HUES64 (cell line): Measurements from ENCODE around the gene ABCB11.

Experiments used
- H3K27ac ChIP-seq: 2 replicates; pipeline ENCODE4 v1.7.0; 2013; ENCODE audit warnings: low read depth, low read length, inconsistent platforms
- H3K27me3 ChIP-seq: 2 replicates; pipeline ENCODE4 v1.6.1; 2013; ENCODE audit warnings: mild to moderate bottlenecking, low read length; ENCODE audit not compliant: insufficient read depth
- H3K36me3 ChIP-seq: 2 replicates; pipeline ENCODE4 v1.6.1; 2013; ENCODE audit warnings: mild to moderate bottlenecking, low read length; ENCODE audit not compliant: insufficient read depth
- H3K4me1 ChIP-seq: 2 replicates; pipeline ENCODE4 v1.6.1; 2013; ENCODE audit warnings: mild to moderate bottlenecking, low read length, moderate library complexity; ENCODE audit not compliant: insufficient read depth
- H3K4me3 ChIP-seq: 2 replicates; pipeline ENCODE4 v1.5.1; 2013; ENCODE audit warnings: mild to moderate bottlenecking, low read length, moderate library complexity
- H3K9ac ChIP-seq: 2 replicates; pipeline ENCODE4 v1.6.1; 2013; ENCODE audit warnings: mild to moderate bottlenecking, low read depth, low read length
- H3K9me3 ChIP-seq: 2 replicates; pipeline ENCODE4 v1.6.1; 2013; ENCODE audit warnings: low read depth, low read length; ENCODE audit not compliant: insufficient read depth
- WGBS: fragments of 150-250, 120-280 bp; methylation state at CpG from one replicate; pipeline ENCODE4 v1.1.7; 2013; ENCODE audit warnings: missing lambda C conversion rate; 5-methylcytosine and 5-hydroxymethylcytosine counted together

ABCB11 gene

GRCh38 chr2:168969865-168970264 lies 61.3 kb downstream of the ABCB11 start:
- no peaks in the 10 kb centered on the region for H3K9me3 ChIP-seq
- H3K27ac ChIP-seq: no peak overlapping the region
- 97% methylated on average over 2 of the region's 2 CpGs for WGBS

GRCh38 chr2:168968342-168968741 lies 62.8 kb downstream of the ABCB11 start:
- H3K36me3 ChIP-seq: no peaks in the 10 kb centered on the region
- 96% methylated on average over 2 of the region's 2 CpGs for WGBS
- H3K9me3 ChIP-seq: no peaks in the 10 kb centered on the region
- H3K4me1 ChIP-seq: 0 out of 2 replicates have a peak, but pooled peaks cover 3% of the 10 kb centered on the region
- no peak overlapping the region for H3K9ac ChIP-seq
- no peaks in the 10 kb centered on the region for H3K27me3 ChIP-seq
- H3K27ac ChIP-seq: no peak overlapping the region
- no peak overlapping the region for H3K4me3 ChIP-seq

More at GRCh38 chr2:168969865-168970264, 61.3 kb downstream of the ABCB11 start:
- H3K9ac ChIP-seq: no peak overlapping the region
- H3K27me3 ChIP-seq: no peaks in the 10 kb centered on the region
- no peaks in the 10 kb centered on the region for H3K36me3 ChIP-seq
- H3K4me3 ChIP-seq: no peak overlapping the region
- 0 out of 2 replicates have a peak, but pooled peaks cover 3% of the 10 kb centered on the region for H3K4me1 ChIP-seq

- Histone ChIP-seq H3K9me3 (no peaks in the 10 kb centered on the region), H3K4me1 (no peaks in the 10 kb centered on the region), H3K9ac (no peak overlapping the region), H3K27me3 (no peaks in the 10 kb centered on the region), H3K36me3 (no peaks in the 10 kb centered on the region), H3K4me3 (no peak overlapping the region), H3K27ac (no peak overlapping the region)
- WGBS: 98% methylated on average over 3 of the region's 3 CpGs
These were observed 66.8 kb downstream of the ABCB11 start for GRCh38 chr2:168964251-168964807.

GRCh38 chr2:168962636-168963035 lies 68.5 kb downstream of the ABCB11 start:
- no peaks in the 10 kb centered on the region for H3K27me3 ChIP-seq
- no peak overlapping the region for H3K4me3 ChIP-seq
- H3K9ac ChIP-seq: no peak overlapping the region
- no peaks in the 10 kb centered on the region for H3K9me3 ChIP-seq
- H3K27ac ChIP-seq: no peak overlapping the region
- no peaks in the 10 kb centered on the region for H3K4me1 ChIP-seq
- H3K36me3 ChIP-seq: no peaks in the 10 kb centered on the region
- 89% methylated on average over 1 of the region's 1 CpG for WGBS

GRCh38 chr2:168961450-168962229 lies 69.5 kb downstream of the ABCB11 start:
- H3K9ac ChIP-seq: no peak overlapping the region
- H3K4me1 ChIP-seq: no peaks in the 10 kb centered on the region
- no peak overlapping the region for H3K27ac ChIP-seq
- no peaks in the 10 kb centered on the region for H3K27me3 ChIP-seq
- no peaks in the 10 kb centered on the region for H3K36me3 ChIP-seq
- H3K9me3 ChIP-seq: no peaks in the 10 kb centered on the region
- 20% methylated on average over 5 of the region's 5 CpGs for WGBS
- no peak overlapping the region for H3K4me3 ChIP-seq

- no peak overlapping the region for H3K27ac ChIP-seq
- no peaks in the 10 kb centered on the region for H3K27me3 ChIP-seq
- H3K9ac ChIP-seq: no peak overlapping the region
- WGBS: 96% methylated on average over 2 of the region's 2 CpGs
- H3K9me3 ChIP-seq: peaks cover 5% of the 10 kb centered on the region; the same call in 1 of the 2 replicates
- no peaks in the 10 kb centered on the region for H3K36me3 ChIP-seq
- no peaks in the 10 kb centered on the region for H3K4me1 ChIP-seq
- H3K4me3 ChIP-seq: no peak overlapping the region
These were observed 74.7 kb downstream of the ABCB11 start for GRCh38 chr2:168956392-168956791.

GRCh38 chr2:168955321-168955720 lies 75.8 kb downstream of the ABCB11 start:
- no peaks in the 10 kb centered on the region for H3K4me1 ChIP-seq
- H3K27ac ChIP-seq: no peak overlapping the region
- WGBS: 95% methylated on average over 3 of the region's 4 CpGs
- H3K9ac ChIP-seq: no peak overlapping the region
- H3K27me3 ChIP-seq: no peaks in the 10 kb centered on the region
- no peak overlapping the region for H3K4me3 ChIP-seq
- H3K9me3 ChIP-seq: peaks cover 5% of the 10 kb centered on the region; the same call in 1 of the 2 replicates
- H3K36me3 ChIP-seq: no peaks in the 10 kb centered on the region

GRCh38 chr2:168954256-168954655 lies 76.9 kb downstream of the ABCB11 start:
- no peak overlapping the region for H3K4me3 ChIP-seq
- no peaks in the 10 kb centered on the region for H3K36me3 ChIP-seq
- H3K9ac ChIP-seq: no peak overlapping the region
- H3K27me3 ChIP-seq: no peaks in the 10 kb centered on the region
- H3K27ac ChIP-seq: no peak overlapping the region
- H3K4me1 ChIP-seq: no peaks in the 10 kb centered on the region
- H3K9me3 ChIP-seq: peaks cover 5% of the 10 kb centered on the region; the same call in 1 of the 2 replicates

GRCh38 chr2:168952424-168952823 lies 78.7 kb downstream of the ABCB11 start:
- WGBS: 80% methylated on average over 1 of the region's 1 CpG
- no peak overlapping the region for H3K9ac ChIP-seq
- no peaks in the 10 kb centered on the region for H3K4me1 ChIP-seq
- no peak overlapping the region for H3K27ac ChIP-seq
- H3K4me3 ChIP-seq: no peak overlapping the region
- peaks cover 5% of the 10 kb centered on the region; the same call in 1 of the 2 replicates for H3K9me3 ChIP-seq
- no peaks in the 10 kb centered on the region for H3K36me3 ChIP-seq
- no peaks in the 10 kb centered on the region for H3K27me3 ChIP-seq

GRCh38 chr2:168951871-168952270 lies 79.3 kb downstream of the ABCB11 start:
- 89% methylated on average over 1 of the region's 1 CpG for WGBS
- Histone ChIP-seq H3K9ac (no peak overlapping the region), H3K36me3 (no peaks in the 10 kb centered on the region), H3K4me1 (no peaks in the 10 kb centered on the region), H3K4me3 (no peak overlapping the region), H3K27ac (no peak overlapping the region), H3K9me3 (peaks cover 5% of the 10 kb centered on the region; the same call in 1 of the 2 replicates), H3K27me3 (no peaks in the 10 kb centered on the region)

- Histone ChIP-seq H3K9me3 (peaks cover 5% of the 10 kb centered on the region; the same call in 1 of the 2 replicates), H3K27ac (no peak overlapping the region), H3K4me3 (no peak overlapping the region), H3K9ac (no peak overlapping the region), H3K36me3 (no peaks in the 10 kb centered on the region), H3K4me1 (no peaks in the 10 kb centered on the region), H3K27me3 (no peaks in the 10 kb centered on the region)
- 94% methylated on average over 1 of the region's 1 CpG for WGBS
These were observed 81.8 kb downstream of the ABCB11 start for GRCh38 chr2:168949324-168949723.
